HEK293 (cell line): ENCODE data around the gene TRAPPC11.

ENCODE experiments used
- CTCF ChIA-PET: fragments of 350-600 bp; formaldehyde crosslinking; extraction: SDS; loops from one replicate; lab custom pipeline; 2021; ENCODE audit warnings: antibody characterized with exemption; lab: Yijun Ruan, JAX
- POLR2A ChIA-PET: fragments of 300-600 bp; formaldehyde crosslinking; extraction: SDS; loops from one replicate; lab custom pipeline; 2020; ENCODE audit warnings: antibody characterized with exemption, inconsistent platforms; lab: Yijun Ruan, JAX
- H3K27ac ChIP-seq: fragments of 200-500 bp; sonication (Bioruptor generic); 2 replicates; pipeline ENCODE4 v1.5.1; 2014; ENCODE audit warnings: low read depth, low read length, control low read depth, inconsistent platforms; ENCODE audit errors: extremely low read depth
- H3K36me3 ChIP-seq, 2 experiments: fragments of 200-500 bp in 1 of 2; sonication (Bioruptor generic) in 1 of 2; 1 replicate in 1 of 2; 2 replicates in 1 of 2; pipeline ENCODE4 v1.5.1; 2014 to 2017; ENCODE audit warnings: inconsistent platforms in 2 of 2, low read length in 2 of 2; ENCODE audit not compliant: control insufficient read depth in 2 of 2, insufficient read depth in 1 of 2
- H3K4me1 ChIP-seq: fragments of 200-500 bp; sonication (Bioruptor generic); 2 replicates; pipeline ENCODE4 v1.5.1; 2014; ENCODE audit warnings: mild to moderate bottlenecking, low read length, inconsistent platforms; ENCODE audit not compliant: control insufficient read depth, insufficient read depth
- H3K4me3 ChIP-seq: 2 replicates; pipeline ENCODE4 v1.5.1; 2011; ENCODE audit warnings: low read depth, mild to moderate bottlenecking, control low read depth, low read length, moderate library complexity
- H3K9me3 ChIP-seq: fragments of 200-500 bp; sonication (Bioruptor generic); 2 replicates; pipeline ENCODE4 v1.5.1; 2014; ENCODE audit warnings: low read depth, low read length, inconsistent platforms; ENCODE audit not compliant: control insufficient read depth, insufficient read depth
- EGR2 ChIP-seq: fragments of 450-650 bp; formaldehyde crosslinking; IDR thresholded peaks from 2 replicates; pipeline ENCODE4 v1.5.1; 2016; ENCODE audit warnings: low read depth, missing biosample characterization, missing genetic modification characterization
- GLI4 ChIP-seq: fragments of 450-650 bp; formaldehyde crosslinking; IDR thresholded peaks from 2 replicates; pipeline ENCODE4 v1.5.1; 2016; ENCODE audit warnings: missing biosample characterization, missing genetic modification characterization
- HOXA7 ChIP-seq: sonication (generic); formaldehyde crosslinking; IDR thresholded peaks from 2 replicates; pipeline ENCODE4 v1.8.1; 2022; ENCODE audit warnings: missing genetic modification reagents, borderline replicate concordance
- HOXC10 ChIP-seq: sonication (generic); formaldehyde crosslinking; IDR thresholded peaks from 2 replicates; pipeline ENCODE4 v1.8.1; 2023; ENCODE audit warnings: mild to moderate bottlenecking, missing genetic modification reagents
- RBAK ChIP-seq: fragments of 450-650 bp; formaldehyde crosslinking; IDR thresholded peaks from 2 replicates; pipeline ENCODE4 v1.5.1; 2016; ENCODE audit warnings: missing biosample characterization, missing genetic modification characterization
- REPIN1 ChIP-seq: fragments of 450-650 bp; formaldehyde crosslinking; IDR thresholded peaks from 2 replicates; pipeline ENCODE4 v1.5.1; 2017; ENCODE audit warnings: missing biosample characterization, missing genetic modification characterization, low read depth
- SCRT2 ChIP-seq: fragments of 450-650 bp; formaldehyde crosslinking; IDR thresholded peaks from 2 replicates; pipeline ENCODE4 v1.5.1; 2016; ENCODE audit warnings: missing biosample characterization, missing genetic modification characterization
- SETDB1 ChIP-seq: IDR thresholded peaks from one replicate; pipeline ENCODE4 v1.6.1; 2017; ENCODE audit warnings: mild to moderate bottlenecking, low read length, moderate library complexity, mixed read lengths; ENCODE audit not compliant: insufficient read length
- SP2 ChIP-seq: fragments of 450-650 bp; formaldehyde crosslinking; IDR thresholded peaks from 2 replicates; pipeline ENCODE4 v1.5.1; 2016; ENCODE audit warnings: missing biosample characterization, missing genetic modification characterization
- ZBTB17 ChIP-seq: fragments of 450-650 bp; formaldehyde crosslinking; IDR thresholded peaks from 2 replicates; pipeline ENCODE4 v1.5.1; 2016; ENCODE audit warnings: missing biosample characterization, missing genetic modification characterization
- ZEB2 ChIP-seq: fragments of 450-650 bp; formaldehyde crosslinking; IDR thresholded peaks from 2 replicates; pipeline ENCODE4 v1.5.1; 2016; ENCODE audit warnings: missing biosample characterization, missing genetic modification characterization
- ZFHX2 ChIP-seq: fragments of 450-650 bp; formaldehyde crosslinking; conservative IDR thresholded peaks from 2 replicates; pipeline ENCODE4 v1.5.1; 2016; ENCODE audit warnings: missing biosample characterization, missing genetic modification characterization
- ZFP37 ChIP-seq: fragments of 450-650 bp; formaldehyde crosslinking; IDR thresholded peaks from 2 replicates; pipeline ENCODE4 v1.5.1; 2016; ENCODE audit warnings: missing biosample characterization, missing genetic modification characterization
- ZNF133 ChIP-seq: fragments of 450-650 bp; formaldehyde crosslinking; IDR thresholded peaks from 2 replicates; pipeline ENCODE4 v1.5.1; 2016; ENCODE audit warnings: missing biosample characterization, missing genetic modification characterization
- ZNF146 ChIP-seq: fragments of 450-650 bp; formaldehyde crosslinking; IDR thresholded peaks from 2 replicates; pipeline ENCODE4 v1.5.1; 2016; ENCODE audit warnings: missing biosample characterization, missing genetic modification characterization
- ZNF16 ChIP-seq: fragments of 450-650 bp; formaldehyde crosslinking; IDR thresholded peaks from 2 replicates; pipeline ENCODE4 v1.5.1; 2016; ENCODE audit warnings: low read depth, missing biosample characterization, missing genetic modification characterization
- ZNF174 ChIP-seq: fragments of 450-650 bp; formaldehyde crosslinking; IDR thresholded peaks from 2 replicates; pipeline ENCODE4 v1.5.0; 2017; ENCODE audit warnings: missing biosample characterization, mild to moderate bottlenecking, missing genetic modification characterization
- ZNF184 ChIP-seq: fragments of 450-650 bp; IDR thresholded peaks from 2 replicates; pipeline ENCODE4 v1.5.1; 2018; ENCODE audit warnings: missing biosample characterization, mild to moderate bottlenecking, missing genetic modification characterization
- ZNF366 ChIP-seq: fragments of 450-650 bp; formaldehyde crosslinking; conservative IDR thresholded peaks from 2 replicates; pipeline ENCODE4 v1.5.1; 2016; ENCODE audit warnings: missing biosample characterization, missing genetic modification characterization
- ZNF404 ChIP-seq: fragments of 450-650 bp; formaldehyde crosslinking; IDR thresholded peaks from 2 replicates; pipeline ENCODE4 v1.5.1; 2017; ENCODE audit warnings: missing biosample characterization, missing genetic modification characterization
- ZNF626 ChIP-seq: fragments of 450-650 bp; sonication (Bioruptor Pico); formaldehyde crosslinking; IDR thresholded peaks from 2 replicates; pipeline ENCODE4 v1.5.1; 2018; ENCODE audit warnings: missing biosample characterization, missing genetic modification characterization, inconsistent platforms
- ZNF747 ChIP-seq: fragments of 450-650 bp; formaldehyde crosslinking; IDR thresholded peaks from 2 replicates; pipeline ENCODE4 v1.5.1; 2016; ENCODE audit warnings: missing biosample characterization, missing genetic modification characterization
- ZNF785 ChIP-seq: fragments of 450-650 bp; formaldehyde crosslinking; IDR thresholded peaks from 2 replicates; pipeline ENCODE4 v1.5.1; 2016; ENCODE audit warnings: missing biosample characterization, missing genetic modification characterization
- TF ChIP-seq, protein P1 (sequence below): fragments of 450-650 bp; formaldehyde crosslinking; IDR thresholded peaks from 2 replicates; pipeline ENCODE4 v1.5.1; 2016; ENCODE audit warnings: missing biosample characterization, missing genetic modification characterization, low read depth
- TF ChIP-seq, protein P2 (sequence below): IDR thresholded peaks from 2 replicates; pipeline ENCODE4 v1.6.1; 2011; ENCODE audit warnings: mild to moderate bottlenecking, low read depth, low read length, borderline replicate concordance

The TRAPPC11 gene

GRCh38 chr4:183635321-183635720 is 23.8 kb upstream of the TRAPPC11 start:
- TF ChIP-seq ZNF133 (tag by site-specific recombination): no peak
- TF ChIP-seq ZFHX2 (tag by site-specific recombination): peak; percentile 38; the same call in 1 of the 2 replicates
- peak; percentile 65 for TF ChIP-seq EGR2 (tag by site-specific recombination)
- TF ChIP-seq, protein P1, sequence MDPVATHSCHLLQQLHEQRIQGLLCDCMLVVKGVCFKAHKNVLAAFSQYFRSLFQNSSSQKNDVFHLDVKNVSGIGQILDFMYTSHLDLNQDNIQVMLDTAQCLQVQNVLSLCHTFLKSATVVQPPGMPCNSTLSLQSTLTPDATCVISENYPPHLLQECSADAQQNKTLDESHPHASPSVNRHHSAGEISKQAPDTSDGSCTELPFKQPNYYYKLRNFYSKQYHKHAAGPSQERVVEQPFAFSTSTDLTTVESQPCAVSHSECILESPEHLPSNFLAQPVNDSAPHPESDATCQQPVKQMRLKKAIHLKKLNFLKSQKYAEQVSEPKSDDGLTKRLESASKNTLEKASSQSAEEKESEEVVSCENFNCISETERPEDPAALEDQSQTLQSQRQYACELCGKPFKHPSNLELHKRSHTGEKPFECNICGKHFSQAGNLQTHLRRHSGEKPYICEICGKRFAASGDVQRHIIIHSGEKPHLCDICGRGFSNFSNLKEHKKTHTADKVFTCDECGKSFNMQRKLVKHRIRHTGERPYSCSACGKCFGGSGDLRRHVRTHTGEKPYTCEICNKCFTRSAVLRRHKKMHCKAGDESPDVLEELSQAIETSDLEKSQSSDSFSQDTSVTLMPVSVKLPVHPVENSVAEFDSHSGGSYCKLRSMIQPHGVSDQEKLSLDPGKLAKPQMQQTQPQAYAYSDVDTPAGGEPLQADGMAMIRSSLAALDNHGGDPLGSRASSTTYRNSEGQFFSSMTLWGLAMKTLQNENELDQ (tag by site-specific recombination): no peak
- no peak for TF ChIP-seq REPIN1 (tag by site-specific recombination)
- TF ChIP-seq, all 188 proteins: peak for 2
- Histone ChIP-seq H3K36me3 (no peaks in the 10 kb centered on the region), H3K4me1 (no peaks in the 10 kb centered on the region), H3K4me3 (no peak overlapping the region), H3K9me3 (no peaks in the 10 kb centered on the region), H3K27ac (no peak overlapping the region)
- ChIA-PET CTCF (interaction anchor here (0.8 kb wide), 1 partner anchor 465 kb away, joined by 3 read pairs; no protein-coding TSS in a partner anchor), POLR2A (no interaction called here)

DNA sequence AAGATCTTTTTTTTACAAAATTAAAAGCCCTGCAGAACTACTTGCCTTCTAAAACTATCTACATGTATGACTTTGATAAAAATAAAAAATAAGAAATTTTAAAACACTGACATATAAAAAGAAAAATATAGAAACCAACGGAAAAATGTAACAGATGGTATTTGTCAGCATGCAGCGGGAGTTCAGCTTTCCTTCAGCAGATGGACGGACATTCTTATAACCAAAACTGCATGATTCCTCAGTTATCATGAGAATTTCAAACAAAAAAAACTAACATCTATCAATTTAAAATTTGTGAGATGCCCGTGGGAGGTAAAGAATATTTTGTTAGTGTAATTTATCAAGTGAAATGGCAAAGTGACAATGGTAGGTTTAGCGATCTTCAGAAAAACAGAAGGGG is 23.4 kb upstream of the TRAPPC11 start:
- no peaks in the 10 kb centered on the region for H3K36me3 ChIP-seq
- POLR2A ChIA-PET: no interaction called here
- H3K9me3 ChIP-seq: no peaks in the 10 kb centered on the region
- TF ChIP-seq HOXC10 (CRISPR knock-in tag) (no peak), GLI4 (tag by site-specific recombination) (no peak), SETDB1 (no peak), HOXA7 (CRISPR knock-in tag) (no peak), ZNF16 (tag by site-specific recombination) (no peak), ZNF626 (tag by site-specific recombination) (no peak), ZEB2 (no peak), ZNF404 (no peak), ZFP37 (tag by site-specific recombination) (no peak), ZNF184 (tag by site-specific recombination) (no peak), RBAK (tag by site-specific recombination) (no peak), SP2 (no peak), SCRT2 (tag by site-specific recombination) (no peak), ZNF146 (no peak), ZNF366 (tag by site-specific recombination) (no peak), ZBTB17 (tag by site-specific recombination) (no peak), ZNF785 (tag by site-specific recombination) (no peak), ZNF174 (tag by site-specific recombination) (no peak), ZNF747 (tag by site-specific recombination) (no peak)
- TF ChIP-seq, protein P2, sequence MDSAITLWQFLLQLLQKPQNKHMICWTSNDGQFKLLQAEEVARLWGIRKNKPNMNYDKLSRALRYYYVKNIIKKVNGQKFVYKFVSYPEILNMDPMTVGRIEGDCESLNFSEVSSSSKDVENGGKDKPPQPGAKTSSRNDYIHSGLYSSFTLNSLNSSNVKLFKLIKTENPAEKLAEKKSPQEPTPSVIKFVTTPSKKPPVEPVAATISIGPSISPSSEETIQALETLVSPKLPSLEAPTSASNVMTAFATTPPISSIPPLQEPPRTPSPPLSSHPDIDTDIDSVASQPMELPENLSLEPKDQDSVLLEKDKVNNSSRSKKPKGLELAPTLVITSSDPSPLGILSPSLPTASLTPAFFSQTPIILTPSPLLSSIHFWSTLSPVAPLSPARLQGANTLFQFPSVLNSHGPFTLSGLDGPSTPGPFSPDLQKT: no peak
- H3K27ac ChIP-seq: no peak overlapping the region
- H3K4me3 ChIP-seq: no peak overlapping the region
- CTCF ChIA-PET: no interaction called here
- no peaks in the 10 kb centered on the region for H3K4me1 ChIP-seq
